Measurements from ENCODE around the gene GPHN. TPM values are rescaled to one million over a fixed set of nuclear protein-coding genes. Genes with fewer than 3 reads are reported as not detected.

Gene GPHN
- polyA plus RNA-seq, 1 donor (not counting 4 experiments of a cell fraction or from before 2014, with no cell fraction given): 17.6 TPM

DNA sequence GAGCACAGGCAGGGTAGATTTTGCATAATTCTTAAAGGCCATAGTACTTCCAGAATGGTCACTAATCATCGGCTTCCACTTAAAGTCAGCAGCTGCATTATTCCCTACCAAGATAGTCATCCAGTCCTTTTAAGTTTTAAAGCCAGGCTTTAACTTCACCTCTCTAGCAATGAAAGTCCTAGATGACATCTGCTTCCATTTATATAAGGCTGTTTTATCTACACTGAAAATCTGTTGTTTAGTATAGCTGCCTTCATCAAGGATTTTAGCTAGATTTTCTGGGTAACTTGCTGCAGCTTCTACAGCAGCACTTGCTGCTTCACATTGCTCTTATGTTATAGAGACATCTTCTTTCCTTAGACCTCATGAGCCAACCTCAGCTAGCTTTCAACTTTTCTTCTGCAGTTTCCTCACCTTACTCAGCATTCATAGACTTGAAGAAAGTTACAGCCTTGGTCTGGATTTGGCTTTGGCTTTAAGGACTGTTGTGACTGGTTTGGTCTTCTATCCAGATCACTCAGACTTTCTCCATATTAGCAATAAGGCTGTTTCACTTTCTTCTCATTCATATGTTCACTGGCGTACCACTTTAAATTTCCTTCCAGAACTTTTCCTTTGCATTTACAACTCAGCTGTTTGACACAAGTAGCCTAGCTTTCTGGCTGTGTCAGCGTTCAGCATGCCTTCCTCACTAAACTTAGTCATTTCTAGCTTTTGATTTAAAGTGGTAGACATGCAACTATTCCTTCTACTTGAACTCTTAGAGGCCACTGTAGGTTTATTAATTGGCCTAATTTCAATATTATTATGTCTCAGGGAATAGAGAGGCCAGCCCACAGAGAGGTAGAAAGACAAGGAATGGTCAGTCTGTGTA lies 471.4 kb downstream of the GPHN start:
- H2AFZ ChIP-seq (ENCODE audit: control insufficient read depth, low read length): no peak overlapping the region
- no peaks in the 10 kb centered on the region for H3K9me1 ChIP-seq (ENCODE audit: control insufficient read depth, extremely low read depth, insufficient read depth, low read length)
- FAIRE-seq (peak; percentile 32), DNase-seq (ENCODE audit: low read depth, low spot score) (no peak)
- H3K27me3 ChIP-seq (ENCODE audit: control insufficient read depth, extremely low read depth, insufficient read depth, low read length): no peaks in the 10 kb centered on the region
- no peak overlapping the region for H3K4me2 ChIP-seq (ENCODE audit: control insufficient read depth, extremely low read depth, insufficient read depth, low read depth, low read length)
- dilution Hi-C loops (cut with MboI; ENCODE audit: extremely low pct_ligation_motif_present, low sequenced_read_pairs): no loop called here
- no peak overlapping the region for H3K9ac ChIP-seq (ENCODE audit: control insufficient read depth, extremely low read depth, insufficient read depth, low read length)
- H3K36me3 ChIP-seq (ENCODE audit: control insufficient read depth in 2 of 2, extremely low read depth in 1 of 2, insufficient read depth in 2 of 2, low read length in 2 of 2): no peaks in the 10 kb centered on the region
- no peaks in the 10 kb centered on the region for H4K20me1 ChIP-seq (ENCODE audit: control insufficient read depth, extremely low read depth, insufficient read depth, low read length)
- H3K27ac ChIP-seq (ENCODE audit: control insufficient read depth, insufficient read depth, low read length): no peak overlapping the region
- H3K4me3 ChIP-seq (ENCODE audit: control insufficient read depth in 2 of 3, extremely low read depth in 1 of 3, insufficient read depth in 2 of 3, low read depth in 1 of 3, low read length in 3 of 3): no peak overlapping the region
- H3K9me3 ChIP-seq (ENCODE audit: control insufficient read depth, low read depth, low read length): no peaks in the 10 kb centered on the region
- H3K79me2 ChIP-seq (ENCODE audit: control insufficient read depth, insufficient read depth, low read length): no peaks in the 10 kb centered on the region
- TF ChIP-seq, protein P1, sequence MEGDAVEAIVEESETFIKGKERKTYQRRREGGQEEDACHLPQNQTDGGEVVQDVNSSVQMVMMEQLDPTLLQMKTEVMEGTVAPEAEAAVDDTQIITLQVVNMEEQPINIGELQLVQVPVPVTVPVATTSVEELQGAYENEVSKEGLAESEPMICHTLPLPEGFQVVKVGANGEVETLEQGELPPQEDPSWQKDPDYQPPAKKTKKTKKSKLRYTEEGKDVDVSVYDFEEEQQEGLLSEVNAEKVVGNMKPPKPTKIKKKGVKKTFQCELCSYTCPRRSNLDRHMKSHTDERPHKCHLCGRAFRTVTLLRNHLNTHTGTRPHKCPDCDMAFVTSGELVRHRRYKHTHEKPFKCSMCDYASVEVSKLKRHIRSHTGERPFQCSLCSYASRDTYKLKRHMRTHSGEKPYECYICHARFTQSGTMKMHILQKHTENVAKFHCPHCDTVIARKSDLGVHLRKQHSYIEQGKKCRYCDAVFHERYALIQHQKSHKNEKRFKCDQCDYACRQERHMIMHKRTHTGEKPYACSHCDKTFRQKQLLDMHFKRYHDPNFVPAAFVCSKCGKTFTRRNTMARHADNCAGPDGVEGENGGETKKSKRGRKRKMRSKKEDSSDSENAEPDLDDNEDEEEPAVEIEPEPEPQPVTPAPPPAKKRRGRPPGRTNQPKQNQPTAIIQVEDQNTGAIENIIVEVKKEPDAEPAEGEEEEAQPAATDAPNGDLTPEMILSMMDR (optimal IDR thresholded peaks at IDR 0.05 in 1 of 3, IDR thresholded peaks at IDR 0.05 in 1 of 3, conservative IDR thresholded peaks at IDR 0.05 in 1 of 3; ENCODE audit: extremely low read depth in 1 of 3, insufficient read depth in 2 of 3, low read length in 3 of 3): no peak
- TF ChIP-seq EZH2 (IDR thresholded peaks at IDR 0.05; ENCODE audit: low read length): no peak
- peaks cover 1% of the 10 kb centered on the region for H3K4me1 ChIP-seq (ENCODE audit: control insufficient read depth, extremely low read depth, insufficient read depth, low read length)

DNA sequence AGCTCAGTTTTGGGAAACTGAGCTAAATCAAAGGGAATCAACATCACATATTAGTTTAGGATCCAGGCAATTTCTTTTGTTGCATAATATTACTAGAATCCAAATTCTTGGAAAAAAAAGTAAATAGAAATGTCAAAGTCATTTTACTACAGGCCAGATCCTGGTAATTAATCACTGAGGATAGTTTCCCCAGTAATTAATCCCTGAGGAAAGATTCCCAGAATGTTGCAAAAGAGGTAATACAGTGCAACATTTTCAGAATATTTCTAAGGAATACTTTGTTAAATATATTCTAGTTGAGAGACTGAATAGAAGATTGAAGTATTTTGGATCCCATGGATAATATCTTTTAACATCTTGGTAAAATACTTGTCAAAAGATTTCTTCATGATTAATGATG lies 474.3 kb downstream of the GPHN start:
- Histone ChIP-seq H3K4me2 (ENCODE audit: control insufficient read depth, extremely low read depth, insufficient read depth, low read depth, low read length) (no peak overlapping the region), H3K9me3 (ENCODE audit: control insufficient read depth, low read depth, low read length) (no peaks in the 10 kb centered on the region), H3K27me3 (ENCODE audit: control insufficient read depth, extremely low read depth, insufficient read depth, low read length) (no peaks in the 10 kb centered on the region), H3K27ac (ENCODE audit: control insufficient read depth, insufficient read depth, low read length) (no peak overlapping the region), H4K20me1 (ENCODE audit: control insufficient read depth, extremely low read depth, insufficient read depth, low read length) (no peaks in the 10 kb centered on the region), H3K9ac (ENCODE audit: control insufficient read depth, extremely low read depth, insufficient read depth, low read length) (no peak overlapping the region), H3K4me1 (ENCODE audit: control insufficient read depth, extremely low read depth, insufficient read depth, low read length) (no peaks in the 10 kb centered on the region), H3K79me2 (ENCODE audit: control insufficient read depth, insufficient read depth, low read length) (no peaks in the 10 kb centered on the region), H3K4me3 (ENCODE audit: control insufficient read depth in 2 of 3, extremely low read depth in 1 of 3, insufficient read depth in 2 of 3, low read depth in 1 of 3, low read length in 3 of 3) (no peak overlapping the region), H3K9me1 (ENCODE audit: control insufficient read depth, extremely low read depth, insufficient read depth, low read length) (no peaks in the 10 kb centered on the region), H2AFZ (ENCODE audit: control insufficient read depth, low read length) (no peak overlapping the region), H3K36me3 (ENCODE audit: control insufficient read depth in 2 of 2, extremely low read depth in 1 of 2, insufficient read depth in 2 of 2, low read length in 2 of 2) (no peaks in the 10 kb centered on the region)
- FAIRE-seq: no peak
- TF ChIP-seq, protein P1 (optimal IDR thresholded peaks at IDR 0.05 in 1 of 3, IDR thresholded peaks at IDR 0.05 in 1 of 3, conservative IDR thresholded peaks at IDR 0.05 in 1 of 3; ENCODE audit: extremely low read depth in 1 of 3, insufficient read depth in 2 of 3, low read length in 3 of 3): no peak
- TF ChIP-seq EZH2 (IDR thresholded peaks at IDR 0.05; ENCODE audit: low read length): no peak
- no peak for DNase-seq (ENCODE audit: low read depth, low spot score)
- dilution Hi-C loops (cut with MboI; ENCODE audit: extremely low pct_ligation_motif_present, low sequenced_read_pairs): no loop called here
